C4-2B (cell line): Measurements from ENCODE around the gene NRG2.

Experiments
- ZFX ChIP-seq: fragments of 450-650 bp; IDR thresholded peaks from 2 replicates; pipeline ENCODE4 v1.6.1; 2017
- TF ChIP-seq, protein P1 (sequence below): fragments of 450-650 bp; conservative IDR thresholded peaks from 2 replicates; pipeline ENCODE4 v1.5.1; 2017; ENCODE audit warnings: mild to moderate bottlenecking

DNA sequence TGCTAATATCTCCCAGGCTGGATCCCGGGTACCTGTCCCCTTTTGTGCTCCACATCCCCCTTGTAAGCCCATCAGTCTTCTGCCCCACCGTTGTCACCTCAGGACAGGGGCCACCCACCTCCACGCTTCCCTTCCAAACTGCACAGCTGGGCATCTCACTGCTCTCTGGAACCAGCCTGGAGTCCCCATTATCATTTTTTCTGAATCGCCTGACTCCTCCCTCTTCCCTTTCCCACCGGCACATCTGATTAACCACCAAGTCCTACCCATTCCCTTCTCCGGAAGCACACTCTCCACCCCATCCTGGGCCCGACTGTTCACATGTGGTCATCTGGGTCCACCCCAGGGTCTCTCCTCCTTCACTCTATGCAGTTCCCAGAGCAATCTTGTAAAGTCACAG lies 193.6 kb downstream of the NRG2 start:
- TF ChIP-seq ZFX = no peak
- TF ChIP-seq, protein P1, sequence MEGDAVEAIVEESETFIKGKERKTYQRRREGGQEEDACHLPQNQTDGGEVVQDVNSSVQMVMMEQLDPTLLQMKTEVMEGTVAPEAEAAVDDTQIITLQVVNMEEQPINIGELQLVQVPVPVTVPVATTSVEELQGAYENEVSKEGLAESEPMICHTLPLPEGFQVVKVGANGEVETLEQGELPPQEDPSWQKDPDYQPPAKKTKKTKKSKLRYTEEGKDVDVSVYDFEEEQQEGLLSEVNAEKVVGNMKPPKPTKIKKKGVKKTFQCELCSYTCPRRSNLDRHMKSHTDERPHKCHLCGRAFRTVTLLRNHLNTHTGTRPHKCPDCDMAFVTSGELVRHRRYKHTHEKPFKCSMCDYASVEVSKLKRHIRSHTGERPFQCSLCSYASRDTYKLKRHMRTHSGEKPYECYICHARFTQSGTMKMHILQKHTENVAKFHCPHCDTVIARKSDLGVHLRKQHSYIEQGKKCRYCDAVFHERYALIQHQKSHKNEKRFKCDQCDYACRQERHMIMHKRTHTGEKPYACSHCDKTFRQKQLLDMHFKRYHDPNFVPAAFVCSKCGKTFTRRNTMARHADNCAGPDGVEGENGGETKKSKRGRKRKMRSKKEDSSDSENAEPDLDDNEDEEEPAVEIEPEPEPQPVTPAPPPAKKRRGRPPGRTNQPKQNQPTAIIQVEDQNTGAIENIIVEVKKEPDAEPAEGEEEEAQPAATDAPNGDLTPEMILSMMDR = no peak
